WTC11 (cell line): ENCODE measurements around the gene CCDC71. TPM values are rescaled to one million over a fixed set of nuclear protein-coding genes. Genes with fewer than 3 reads are reported as not detected.
A peak's percentile ranks its signal among the peaks of the same experiment; 100 is the strongest.

Source experiments
- ATAC-seq: fragments of 200-7000 bp; cut with Tn5 transposase; 2 replicates; pipeline ENCODE4 v1.10.0; 2021; ENCODE audit warnings: mild to moderate bottlenecking, moderate library complexity
- CTCF ChIA-PET: fragments of 300-600 bp; sonication (Branson Sonifier 250); formaldehyde crosslinking; loops from one replicate; lab custom pipeline; 2021; ENCODE audit warnings: antibody characterized with exemption; lab: Charles Lee
- POLR2A ChIA-PET: fragments of 350-600 bp; sonication (Branson Sonifier 250); formaldehyde crosslinking; loops from one replicate; lab custom pipeline; 2021; ENCODE audit warnings: antibody characterized with exemption; lab: Charles Lee
- DNase-seq: peaks from one replicate; pipeline ENCODE4 v3.0.0; 2021; ENCODE audit warnings: low spot score
- H3K27ac Mint-ChIP-seq: 2 replicates; pipeline ENCODE4 v1.8.0; 2021; ENCODE audit warnings: mixed read lengths
- H3K27me3 Mint-ChIP-seq: 2 replicates; pipeline ENCODE4 v1.8.0; 2021; ENCODE audit warnings: low read depth, mild to moderate bottlenecking, moderate library complexity, mixed read lengths
- H3K36me3 Mint-ChIP-seq: 2 replicates; pipeline ENCODE4 v1.8.0; 2021; ENCODE audit warnings: mixed read lengths
- H3K4me1 Mint-ChIP-seq: 2 replicates; pipeline ENCODE4 v1.8.0; 2022; ENCODE audit warnings: mixed read lengths
- H3K4me3 Mint-ChIP-seq: 2 replicates; pipeline ENCODE4 v1.8.0; 2021; ENCODE audit warnings: mild to moderate bottlenecking, moderate library complexity, mixed read lengths
- H3K9me3 Mint-ChIP-seq: 2 replicates; pipeline ENCODE4 v1.8.0; 2021; ENCODE audit warnings: mixed read lengths
- CREB1 ChIP-seq: sonication (generic); formaldehyde crosslinking; IDR thresholded peaks from 2 replicates; pipeline ENCODE4 v1.8.0; 2023; ENCODE audit warnings: mild to moderate bottlenecking, missing genetic modification reagents
- ELF4 ChIP-seq: sonication (generic); formaldehyde crosslinking; IDR thresholded peaks from 2 replicates; pipeline ENCODE4 v1.8.1; 2022; ENCODE audit warnings: low read depth, mild to moderate bottlenecking, moderate library complexity, missing genetic modification reagents
- EMX1 ChIP-seq: fragments of 250-450 bp; sonication (Bioruptor Pico); IDR thresholded peaks from 2 replicates; pipeline ENCODE4 v1.8.0; 2021; ENCODE audit warnings: mild to moderate bottlenecking
- MXD4 ChIP-seq: fragments of 250-450 bp; sonication (Bioruptor Pico); IDR thresholded peaks from 2 replicates; pipeline ENCODE4 v1.8.0; 2021; ENCODE audit warnings: mild to moderate bottlenecking, moderate library complexity, borderline replicate concordance
- MYBL2 ChIP-seq: sonication (generic); formaldehyde crosslinking; IDR thresholded peaks from 2 replicates; pipeline ENCODE4 v1.8.1; 2023; ENCODE audit warnings: mild to moderate bottlenecking, moderate library complexity, missing genetic modification reagents
- NFATC4 ChIP-seq: fragments of 250-450 bp; sonication (Bioruptor Pico); IDR thresholded peaks from 2 replicates; pipeline ENCODE4 v1.9.0; 2021; ENCODE audit warnings: mild to moderate bottlenecking
- NFYB ChIP-seq: sonication (generic); formaldehyde crosslinking; conservative IDR thresholded peaks from 2 replicates; pipeline ENCODE4 v1.8.0; 2022; ENCODE audit warnings: low read depth, missing genetic modification reagents
- NR2C2 ChIP-seq: sonication (generic); formaldehyde crosslinking; IDR thresholded peaks from 2 replicates; pipeline ENCODE4 v1.8.0; 2022; ENCODE audit warnings: mild to moderate bottlenecking, missing genetic modification reagents
- SP1 ChIP-seq: sonication (generic); formaldehyde crosslinking; conservative IDR thresholded peaks from 2 replicates; pipeline ENCODE4 v1.8.1; 2022; ENCODE audit warnings: missing genetic modification reagents
- ZBTB21 ChIP-seq: sonication (generic); formaldehyde crosslinking; IDR thresholded peaks from 2 replicates; pipeline ENCODE4 v1.8.1; 2023; ENCODE audit warnings: mild to moderate bottlenecking, missing genetic modification reagents, borderline replicate concordance
- ZNF232 ChIP-seq: sonication (generic); formaldehyde crosslinking; IDR thresholded peaks from 2 replicates; pipeline ENCODE4 v1.8.0; 2022; ENCODE audit warnings: mild to moderate bottlenecking, missing genetic modification reagents
- ZNF317 ChIP-seq: sonication (generic); formaldehyde crosslinking; IDR thresholded peaks from 2 replicates; pipeline ENCODE4 v1.8.1; 2023; ENCODE audit warnings: low read depth, mild to moderate bottlenecking, moderate library complexity, missing genetic modification reagents, borderline replicate concordance
- ZNF396 ChIP-seq: fragments of 250-450 bp; sonication (Bioruptor Pico); IDR thresholded peaks from 2 replicates; pipeline ENCODE4 v1.8.0; 2021; ENCODE audit warnings: mild to moderate bottlenecking, moderate library complexity, borderline replicate concordance
- ZNF416 ChIP-seq: fragments of 250-450 bp; sonication (Bioruptor Pico); IDR thresholded peaks from 2 replicates; pipeline ENCODE4 v1.9.0; 2021; ENCODE audit warnings: mild to moderate bottlenecking, inconsistent platforms
- ZNF671 ChIP-seq: fragments of 250-450 bp; sonication (Bioruptor Pico); IDR thresholded peaks from 2 replicates; pipeline ENCODE4 v1.8.0; 2021; ENCODE audit warnings: mild to moderate bottlenecking
- total RNA-seq: library from RNA; stranded (reverse); gene quantifications from 3 replicates; pipeline ENCODE4 v1.2.3, GENCODE V29; 2021
- TF ChIP-seq, protein P1 (sequence below): fragments of 250-450 bp; sonication (Bioruptor Pico); IDR thresholded peaks from 2 replicates; pipeline ENCODE4 v1.9.0; 2021; ENCODE audit warnings: mild to moderate bottlenecking
- TF ChIP-seq, protein P2 (sequence below): fragments of 250-450 bp; sonication (Bioruptor Pico); IDR thresholded peaks from 2 replicates; pipeline ENCODE4 v1.9.0; 2021; ENCODE audit warnings: mild to moderate bottlenecking
- TF ChIP-seq, protein P3 (sequence below): sonication (generic); formaldehyde crosslinking; IDR thresholded peaks from 2 replicates; pipeline ENCODE4 v1.8.1; 2022; ENCODE audit warnings: mild to moderate bottlenecking, moderate library complexity, missing genetic modification reagents
- TF ChIP-seq, protein P4 (sequence below): sonication (generic); formaldehyde crosslinking; IDR thresholded peaks from 2 replicates; pipeline ENCODE4 v1.8.0; 2022; ENCODE audit warnings: mild to moderate bottlenecking, missing genetic modification reagents
- TF ChIP-seq, protein P5 (sequence below): sonication (generic); formaldehyde crosslinking; IDR thresholded peaks from 2 replicates; pipeline ENCODE4 v1.8.1; 2023; ENCODE audit warnings: mild to moderate bottlenecking, moderate library complexity, missing genetic modification reagents
- TF ChIP-seq, protein P6 (sequence below): sonication (generic); formaldehyde crosslinking; IDR thresholded peaks from 2 replicates; pipeline ENCODE4 v1.8.0; 2022; ENCODE audit warnings: mild to moderate bottlenecking, missing genetic modification reagents
- TF ChIP-seq, protein P7 (sequence below): sonication (generic); formaldehyde crosslinking; IDR thresholded peaks from 2 replicates; pipeline ENCODE4 v1.8.1; 2023; ENCODE audit warnings: mild to moderate bottlenecking, missing genetic modification reagents

The CCDC71 gene
- total RNA-seq, 1 experiment from 2014 or later: 29.8 TPM

DNA sequence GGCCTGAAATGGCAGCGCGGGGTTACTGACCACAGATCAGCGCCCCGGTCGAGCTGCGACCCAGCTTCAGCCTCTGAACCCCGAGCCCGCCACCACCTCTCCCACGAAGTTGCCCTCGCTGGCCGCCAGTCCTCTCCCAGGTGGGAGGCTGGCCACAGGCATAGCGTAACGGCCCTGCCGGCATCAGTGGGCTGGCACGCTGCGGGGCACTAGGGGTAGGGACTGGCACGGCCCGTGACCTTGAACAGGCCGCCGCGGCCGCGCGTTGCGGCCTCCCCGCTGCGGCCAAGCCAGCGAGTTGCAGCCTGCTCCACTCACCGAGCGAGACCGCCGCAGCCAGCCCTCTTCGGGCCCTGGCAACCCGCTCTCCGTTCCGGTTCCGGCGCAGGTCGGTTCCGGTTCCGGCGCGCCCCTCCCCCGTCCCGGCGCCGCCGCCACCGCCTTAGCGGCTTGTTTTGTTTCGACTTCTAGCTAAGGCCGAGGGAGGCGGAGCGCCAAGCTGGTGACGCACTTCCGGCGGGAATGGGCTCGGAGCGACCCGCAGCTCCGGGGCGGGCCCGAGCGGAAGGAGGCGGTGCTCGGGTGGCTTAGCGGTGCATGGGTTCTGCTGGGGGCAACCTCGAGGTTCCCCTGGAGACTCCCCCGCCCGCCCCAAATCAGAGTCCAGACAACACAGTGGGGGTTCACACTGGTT lies 45.5 kb downstream of the CCDC71 start, which contains the start of gene USP19 (continued):
- TF ChIP-seq, protein P1, sequence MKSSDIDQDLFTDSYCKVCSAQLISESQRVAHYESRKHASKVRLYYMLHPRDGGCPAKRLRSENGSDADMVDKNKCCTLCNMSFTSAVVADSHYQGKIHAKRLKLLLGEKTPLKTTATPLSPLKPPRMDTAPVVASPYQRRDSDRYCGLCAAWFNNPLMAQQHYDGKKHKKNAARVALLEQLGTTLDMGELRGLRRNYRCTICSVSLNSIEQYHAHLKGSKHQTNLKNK: no peak
- no peak for TF ChIP-seq ZNF671 (CRISPR knock-in tag)
- TF ChIP-seq ZNF416 (CRISPR knock-in tag): no peak
- no peak for TF ChIP-seq NFYB (CRISPR knock-in tag)
- TF ChIP-seq, protein P2, sequence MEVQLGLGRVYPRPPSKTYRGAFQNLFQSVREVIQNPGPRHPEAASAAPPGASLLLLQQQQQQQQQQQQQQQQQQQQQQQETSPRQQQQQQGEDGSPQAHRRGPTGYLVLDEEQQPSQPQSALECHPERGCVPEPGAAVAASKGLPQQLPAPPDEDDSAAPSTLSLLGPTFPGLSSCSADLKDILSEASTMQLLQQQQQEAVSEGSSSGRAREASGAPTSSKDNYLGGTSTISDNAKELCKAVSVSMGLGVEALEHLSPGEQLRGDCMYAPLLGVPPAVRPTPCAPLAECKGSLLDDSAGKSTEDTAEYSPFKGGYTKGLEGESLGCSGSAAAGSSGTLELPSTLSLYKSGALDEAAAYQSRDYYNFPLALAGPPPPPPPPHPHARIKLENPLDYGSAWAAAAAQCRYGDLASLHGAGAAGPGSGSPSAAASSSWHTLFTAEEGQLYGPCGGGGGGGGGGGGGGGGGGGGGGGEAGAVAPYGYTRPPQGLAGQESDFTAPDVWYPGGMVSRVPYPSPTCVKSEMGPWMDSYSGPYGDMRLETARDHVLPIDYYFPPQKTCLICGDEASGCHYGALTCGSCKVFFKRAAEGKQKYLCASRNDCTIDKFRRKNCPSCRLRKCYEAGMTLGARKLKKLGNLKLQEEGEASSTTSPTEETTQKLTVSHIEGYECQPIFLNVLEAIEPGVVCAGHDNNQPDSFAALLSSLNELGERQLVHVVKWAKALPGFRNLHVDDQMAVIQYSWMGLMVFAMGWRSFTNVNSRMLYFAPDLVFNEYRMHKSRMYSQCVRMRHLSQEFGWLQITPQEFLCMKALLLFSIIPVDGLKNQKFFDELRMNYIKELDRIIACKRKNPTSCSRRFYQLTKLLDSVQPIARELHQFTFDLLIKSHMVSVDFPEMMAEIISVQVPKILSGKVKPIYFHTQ (CRISPR knock-in tag): no peak
- TF ChIP-seq, protein P3, sequence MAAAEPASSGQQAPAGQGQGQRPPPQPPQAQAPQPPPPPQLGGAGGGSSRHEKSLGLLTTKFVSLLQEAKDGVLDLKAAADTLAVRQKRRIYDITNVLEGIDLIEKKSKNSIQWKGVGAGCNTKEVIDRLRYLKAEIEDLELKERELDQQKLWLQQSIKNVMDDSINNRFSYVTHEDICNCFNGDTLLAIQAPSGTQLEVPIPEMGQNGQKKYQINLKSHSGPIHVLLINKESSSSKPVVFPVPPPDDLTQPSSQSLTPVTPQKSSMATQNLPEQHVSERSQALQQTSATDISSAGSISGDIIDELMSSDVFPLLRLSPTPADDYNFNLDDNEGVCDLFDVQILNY: peak; percentile 75
- TF ChIP-seq MXD4 (CRISPR knock-in tag): no peak
- TF ChIP-seq, protein P4, sequence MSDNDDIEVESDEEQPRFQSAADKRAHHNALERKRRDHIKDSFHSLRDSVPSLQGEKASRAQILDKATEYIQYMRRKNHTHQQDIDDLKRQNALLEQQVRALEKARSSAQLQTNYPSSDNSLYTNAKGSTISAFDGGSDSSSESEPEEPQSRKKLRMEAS (CRISPR knock-in tag): peak; percentile 84
- no peak for TF ChIP-seq ZBTB21
- peak; percentile 42; the same call in 1 of the 2 replicates for TF ChIP-seq ZNF232
- no peak for TF ChIP-seq EMX1 (CRISPR knock-in tag)
- TF ChIP-seq CREB1 (CRISPR knock-in tag): 0 out of 2 replicates have a peak, but pooled peaks have one; percentile 25
- TF ChIP-seq NR2C2: no peak
- no peak for TF ChIP-seq ELF4 (CRISPR knock-in tag)
- peak; percentile 79; the same call in 1 of the 2 replicates for TF ChIP-seq MYBL2 (CRISPR knock-in tag)
- TF ChIP-seq NFATC4 (CRISPR knock-in tag): no peak

DNA sequence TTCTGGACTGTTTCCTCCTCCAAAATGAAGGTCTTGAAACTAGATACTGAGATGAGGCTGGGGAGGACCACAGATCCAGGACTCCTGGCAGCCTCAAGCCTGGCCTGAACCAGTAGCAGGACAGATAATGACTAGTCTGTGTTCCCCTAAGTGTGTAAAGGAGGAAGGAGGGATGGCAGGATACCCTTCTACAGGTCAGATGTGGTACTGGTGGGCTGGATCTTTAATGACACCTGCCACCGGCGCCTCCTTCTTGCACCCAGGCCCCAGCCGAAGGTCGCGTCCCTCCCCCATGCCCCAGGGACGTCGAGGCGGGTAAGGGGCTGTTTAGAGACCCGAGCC lies 46.1 kb downstream of the CCDC71 start:
- Mint-ChIP-seq H3K4me1 (peaks cover 4% of the 10 kb centered on the region), H3K4me3 (peak overlapping the region; percentile 82), H3K27ac (peak overlapping the region; percentile 87), H3K9me3 (no peaks in the 10 kb centered on the region), H3K27me3 (no peaks in the 10 kb centered on the region), H3K36me3 (peaks cover 35% of the 10 kb centered on the region)
- DNase-seq (no peak), ATAC-seq (no peak)
- ChIA-PET POLR2A (interaction anchor here (0.7 to 2.7 kb wide), 4 partner anchors 12 to 38 kb away, joined by 3 to 20 read pairs (median 5); partner anchors contain the start of genes LAMB2 and QRICH1), CTCF (interaction anchor here (0.6 to 1.8 kb wide), 6 partner anchors 13 to 220 kb away, joined by 5 to 16 read pairs (median 7); partner anchors contain the start of genes LAMB2, NDUFAF3 and USP4)
- TF ChIP-seq, protein P1: no peak
- TF ChIP-seq NFATC4 (CRISPR knock-in tag): no peak
- TF ChIP-seq NFYB (CRISPR knock-in tag): no peak
- TF ChIP-seq, protein P5, sequence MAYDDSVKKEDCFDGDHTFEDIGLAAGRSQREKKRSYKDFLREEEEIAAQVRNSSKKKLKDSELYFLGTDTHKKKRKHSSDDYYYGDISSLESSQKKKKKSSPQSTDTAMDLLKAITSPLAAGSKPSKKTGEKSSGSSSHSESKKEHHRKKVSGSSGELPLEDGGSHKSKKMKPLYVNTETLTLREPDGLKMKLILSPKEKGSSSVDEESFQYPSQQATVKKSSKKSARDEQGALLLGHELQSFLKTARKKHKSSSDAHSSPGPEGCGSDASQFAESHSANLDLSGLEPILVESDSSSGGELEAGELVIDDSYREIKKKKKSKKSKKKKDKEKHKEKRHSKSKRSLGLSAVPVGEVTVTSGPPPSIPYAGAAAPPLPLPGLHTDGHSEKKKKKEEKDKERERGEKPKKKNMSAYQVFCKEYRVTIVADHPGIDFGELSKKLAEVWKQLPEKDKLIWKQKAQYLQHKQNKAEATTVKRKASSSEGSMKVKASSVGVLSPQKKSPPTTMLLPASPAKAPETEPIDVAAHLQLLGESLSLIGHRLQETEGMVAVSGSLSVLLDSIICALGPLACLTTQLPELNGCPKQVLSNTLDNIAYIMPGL: no peak
- no peak for TF ChIP-seq ZNF396 (CRISPR knock-in tag)
- TF ChIP-seq SP1: no peak
- TF ChIP-seq, protein P2 (CRISPR knock-in tag): no peak
- no peak for TF ChIP-seq ZNF317 (CRISPR knock-in tag)
- TF ChIP-seq, protein P6, sequence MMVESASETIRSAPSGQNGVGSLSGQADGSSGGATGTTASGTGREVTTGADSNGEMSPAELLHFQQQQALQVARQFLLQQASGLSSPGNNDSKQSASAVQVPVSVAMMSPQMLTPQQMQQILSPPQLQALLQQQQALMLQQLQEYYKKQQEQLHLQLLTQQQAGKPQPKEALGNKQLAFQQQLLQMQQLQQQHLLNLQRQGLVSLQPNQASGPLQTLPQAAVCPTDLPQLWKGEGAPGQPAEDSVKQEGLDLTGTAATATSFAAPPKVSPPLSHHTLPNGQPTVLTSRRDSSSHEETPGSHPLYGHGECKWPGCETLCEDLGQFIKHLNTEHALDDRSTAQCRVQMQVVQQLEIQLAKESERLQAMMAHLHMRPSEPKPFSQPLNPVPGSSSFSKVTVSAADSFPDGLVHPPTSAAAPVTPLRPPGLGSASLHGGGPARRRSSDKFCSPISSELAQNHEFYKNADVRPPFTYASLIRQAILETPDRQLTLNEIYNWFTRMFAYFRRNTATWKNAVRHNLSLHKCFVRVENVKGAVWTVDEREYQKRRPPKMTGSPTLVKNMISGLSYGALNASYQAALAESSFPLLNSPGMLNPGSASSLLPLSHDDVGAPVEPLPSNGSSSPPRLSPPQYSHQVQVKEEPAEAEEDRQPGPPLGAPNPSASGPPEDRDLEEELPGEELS (CRISPR knock-in tag): no peak
- TF ChIP-seq, protein P7, sequence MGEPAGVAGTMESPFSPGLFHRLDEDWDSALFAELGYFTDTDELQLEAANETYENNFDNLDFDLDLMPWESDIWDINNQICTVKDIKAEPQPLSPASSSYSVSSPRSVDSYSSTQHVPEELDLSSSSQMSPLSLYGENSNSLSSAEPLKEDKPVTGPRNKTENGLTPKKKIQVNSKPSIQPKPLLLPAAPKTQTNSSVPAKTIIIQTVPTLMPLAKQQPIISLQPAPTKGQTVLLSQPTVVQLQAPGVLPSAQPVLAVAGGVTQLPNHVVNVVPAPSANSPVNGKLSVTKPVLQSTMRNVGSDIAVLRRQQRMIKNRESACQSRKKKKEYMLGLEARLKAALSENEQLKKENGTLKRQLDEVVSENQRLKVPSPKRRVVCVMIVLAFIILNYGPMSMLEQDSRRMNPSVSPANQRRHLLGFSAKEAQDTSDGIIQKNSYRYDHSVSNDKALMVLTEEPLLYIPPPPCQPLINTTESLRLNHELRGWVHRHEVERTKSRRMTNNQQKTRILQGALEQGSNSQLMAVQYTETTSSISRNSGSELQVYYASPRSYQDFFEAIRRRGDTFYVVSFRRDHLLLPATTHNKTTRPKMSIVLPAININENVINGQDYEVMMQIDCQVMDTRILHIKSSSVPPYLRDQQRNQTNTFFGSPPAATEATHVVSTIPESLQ (CRISPR knock-in tag): no peak
